Left colon (tissue), 2 donors: ENCODE data around the gene ZNF331. TPM values are rescaled to one million over a fixed set of nuclear protein-coding genes. Genes with fewer than 3 reads are reported as not detected.

Source experiments
- ATAC-seq: fragments of 200-7000 bp; cut with Tn5 transposase; one replicate; pipeline ENCODE4 v1.9.1; 2020; ENCODE audit warnings: mild to moderate bottlenecking, moderate library complexity
- DNase-seq, 2 donors: peaks; one replicate each; pipeline ENCODE4 v3.0.0-alpha.2; 2020
- intact Hi-C, 2 donors: fragments of 100-400 bp; cut with DNase I in 1 of 2; cut with micrococcal nuclease in 1 of 2; formaldehyde crosslinking; loops; one replicate each; pipeline versions ENCODE4 v1.11.2 to v1.14.0; 2022; cut with DNase I, micrococcal nuclease
- total RNA-seq, 2 donors: library from RNA; stranded (reverse); fragmentation: NEBNext Ultra II Directional; extraction: Animal tissue kit (Norgen Biotek cat#: 25700); gene quantifications; one replicate each; pipeline ENCODE4 v1.2.1, GENCODE V29; 2021
- donor health status: DM: no; HTN: no; CAD: no.
- donor health status: DM: yes; HTN: yes; CAD: no.

Gene ZNF331
- total RNA-seq, 2 donors from 2014 or later = 5.3 to 6.0 TPM

DNA sequence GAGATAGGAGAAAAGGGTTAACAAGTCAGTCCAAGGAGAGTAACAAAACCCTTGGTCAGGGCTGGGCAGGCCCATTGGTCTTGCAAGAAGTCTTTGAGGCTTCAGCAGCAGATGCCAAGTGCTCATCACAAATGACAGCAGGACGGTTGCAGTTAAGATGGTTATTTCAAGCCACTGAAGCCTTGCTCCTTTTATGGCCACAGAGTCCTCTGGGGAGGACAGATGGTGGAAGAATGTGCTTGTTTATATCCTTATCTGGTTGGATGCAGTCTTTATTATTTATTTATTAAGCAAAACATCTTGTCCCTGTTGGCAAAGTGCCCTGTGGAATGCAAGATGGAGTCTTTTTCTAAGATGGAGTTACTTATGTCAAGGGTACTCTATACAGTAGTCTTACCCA is 19.2 kb upstream of the ZNF331 start:
- intact Hi-C loops = loop anchor here in 1 of 2 donors (10.0 kb wide), 1 partner anchor 84 kb away; the partner anchor contains the start of gene ZNF761

DNA sequence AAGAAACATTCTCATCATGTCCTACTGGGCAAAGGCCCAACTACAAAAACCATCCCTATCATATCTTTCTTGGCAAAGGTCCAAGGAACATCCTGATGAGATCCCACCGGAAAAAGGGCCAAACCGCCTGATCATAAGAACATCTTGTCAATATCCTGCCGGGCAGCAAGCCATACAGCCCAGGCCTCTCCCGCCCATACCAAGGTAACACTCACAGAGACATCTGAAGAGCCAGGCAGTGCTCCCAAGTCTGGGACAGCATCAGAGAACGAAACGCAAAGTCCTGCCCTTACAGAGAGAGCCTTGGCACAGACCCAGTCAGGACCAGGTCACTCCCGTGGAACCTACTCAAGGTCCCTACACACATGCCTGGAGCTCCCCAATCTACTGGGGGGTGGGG is 18.5 kb upstream of the ZNF331 start:
- ATAC-seq (no peak), DNase-seq (no peak)
- intact Hi-C loops = loop anchor here in 1 of 2 donors (10.0 kb wide), 1 partner anchor 85 kb away; the partner anchor contains the start of gene ZNF761

More for the DNA sequence above, 19.2 kb upstream of the ZNF331 start:
- ATAC-seq (no peak), DNase-seq (no peak)

DNA sequence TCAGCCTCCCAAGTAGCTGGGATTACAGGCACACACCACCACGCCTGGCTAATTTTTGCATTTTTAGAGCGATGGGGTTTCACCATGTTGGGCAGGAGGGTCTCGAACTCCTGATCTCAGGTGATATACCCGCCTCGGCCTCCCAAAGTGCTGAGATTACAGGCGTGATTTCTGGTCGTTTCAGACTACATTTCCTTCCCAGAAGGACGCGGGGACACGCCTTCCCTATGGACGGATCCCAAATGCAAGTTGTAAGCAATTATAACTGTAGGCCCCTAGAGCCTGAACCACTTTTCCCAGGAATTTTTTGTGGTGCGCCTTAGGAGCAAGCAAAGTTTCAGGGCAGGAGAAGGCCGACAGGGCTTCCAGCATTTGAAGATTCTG is 17.8 kb upstream of the ZNF331 start:
- DNase-seq = no peak
- ATAC-seq = no peak
- intact Hi-C loops = no loop called here

DNA sequence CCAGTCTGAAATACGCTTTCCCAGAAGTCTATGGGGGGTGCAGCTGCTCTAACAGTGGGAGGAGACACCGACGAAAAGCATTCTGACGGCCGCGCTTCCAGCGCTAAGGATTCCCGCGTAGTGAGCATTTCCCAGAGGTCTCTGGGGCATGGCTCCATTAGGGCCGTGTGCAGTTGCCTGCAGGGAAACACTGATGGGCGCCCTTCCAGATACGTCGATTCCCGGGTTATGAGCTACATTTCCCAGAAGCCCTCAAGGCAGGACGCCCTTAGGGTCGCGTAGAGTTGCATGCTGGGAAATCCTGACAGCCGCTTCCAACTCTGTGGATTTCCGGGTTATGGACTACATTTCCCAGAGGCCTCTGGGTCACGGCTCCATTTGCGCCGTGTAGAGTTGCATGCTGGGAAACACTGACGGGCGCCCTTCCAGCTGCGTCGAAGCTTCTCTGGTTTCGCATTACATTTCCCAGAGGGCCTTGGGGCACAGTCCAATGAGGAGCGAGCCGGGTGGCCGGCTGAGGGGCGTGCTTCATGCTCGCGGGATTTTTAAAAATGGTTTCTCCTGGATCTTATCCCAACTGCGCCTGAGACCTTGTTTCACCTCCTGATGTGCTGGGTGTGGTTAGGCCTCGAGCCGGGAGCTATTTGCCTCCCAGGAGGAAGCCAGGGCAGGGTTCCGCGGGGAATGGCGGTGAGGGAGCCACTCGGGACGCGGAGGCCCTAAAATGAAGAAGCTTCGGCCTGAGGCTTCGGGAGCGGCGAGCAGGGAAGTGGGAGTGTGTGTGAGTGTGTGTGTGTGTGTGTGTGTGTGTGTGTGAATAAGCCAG is 17.2 kb upstream of the ZNF331 start:
- DNase-seq = peak; percentile 92 to 95
- ATAC-seq = peak; percentile 97
- intact Hi-C loops = no loop called here

DNA sequence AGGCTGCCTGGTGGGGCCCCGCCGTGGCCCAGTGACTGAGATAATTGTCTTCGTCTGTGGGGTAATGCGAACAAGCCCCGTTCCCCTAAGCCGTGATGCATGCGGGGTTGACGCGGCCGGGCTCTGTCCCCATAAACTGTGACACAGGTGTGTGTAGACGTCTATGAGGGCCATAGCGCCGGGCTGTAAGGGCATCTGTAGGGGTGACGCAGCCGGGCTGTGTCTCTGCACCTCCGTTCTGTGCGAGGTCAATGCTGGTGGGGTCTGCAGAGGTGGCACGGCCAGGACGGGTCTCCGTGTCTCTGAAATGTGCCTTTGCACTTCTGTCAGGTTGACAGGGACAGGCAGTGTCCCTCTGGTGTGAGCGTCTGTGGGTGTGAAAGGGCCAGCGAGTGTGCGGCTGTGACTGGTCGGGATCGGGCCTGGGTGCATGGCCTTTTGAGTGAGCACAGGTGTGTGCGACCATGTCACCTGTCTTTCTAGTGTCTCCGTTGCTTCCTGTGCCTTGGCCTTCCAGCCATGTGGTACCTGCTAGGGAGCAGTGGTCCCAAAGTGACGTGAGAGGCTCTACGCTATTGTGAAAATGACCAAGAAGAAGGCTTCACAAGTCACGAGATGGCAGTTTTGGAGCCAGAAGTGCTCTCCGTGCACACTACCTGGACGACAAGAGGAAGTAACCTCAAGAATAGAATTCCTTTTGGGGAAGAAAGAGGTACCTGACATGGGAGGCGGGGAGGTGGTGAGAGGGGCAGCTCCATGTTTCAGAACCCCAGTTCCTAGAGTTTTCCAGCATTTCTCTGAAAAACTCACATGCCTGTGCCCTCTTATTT is 16.4 kb upstream of the ZNF331 start:
- intact Hi-C loops = no loop called here
- no peak for DNase-seq
- no peak for ATAC-seq

DNA sequence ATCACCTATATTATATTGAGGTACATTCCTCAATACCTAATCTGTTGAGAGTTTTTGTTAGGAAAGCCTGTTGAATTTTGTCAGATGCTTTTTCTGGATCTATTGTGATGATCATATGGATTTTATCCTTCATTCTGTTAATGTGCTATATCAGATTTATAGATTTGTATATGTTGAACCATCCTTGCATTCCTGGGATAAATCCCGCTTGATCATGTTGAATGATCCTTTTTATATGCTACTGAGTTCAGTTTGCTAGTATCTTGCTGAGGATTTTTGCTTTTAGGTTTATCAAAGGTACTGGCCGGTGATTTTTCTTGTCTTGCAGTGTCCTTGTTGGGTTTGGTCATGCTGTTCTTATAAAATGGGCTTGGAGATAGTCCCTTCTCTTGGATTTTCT is 12.0 kb upstream of the ZNF331 start:
- intact Hi-C loops = no loop called here
- ATAC-seq = no peak
- no peak for DNase-seq

DNA sequence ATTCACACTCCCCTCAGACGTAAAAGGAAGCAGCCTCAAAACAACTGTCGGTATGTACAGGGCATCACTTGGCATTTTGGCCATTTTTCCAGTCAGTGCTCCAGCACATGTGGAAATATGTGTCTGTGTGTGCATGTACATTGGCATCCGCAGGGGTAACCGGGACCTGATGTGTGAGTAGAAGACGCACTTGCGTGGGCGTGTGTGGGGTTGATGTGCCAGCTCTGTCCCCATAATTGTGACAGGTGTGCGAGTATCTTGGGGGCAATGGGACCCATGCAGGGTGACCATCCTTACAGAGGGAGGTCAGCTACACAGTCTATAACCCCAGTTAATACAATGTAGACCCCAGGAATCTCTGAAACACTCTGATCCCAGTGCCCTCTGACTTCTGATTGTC is 7.3 kb upstream of the ZNF331 start:
- no peak for ATAC-seq
- intact Hi-C loops = no loop called here
- no peak for DNase-seq

DNA sequence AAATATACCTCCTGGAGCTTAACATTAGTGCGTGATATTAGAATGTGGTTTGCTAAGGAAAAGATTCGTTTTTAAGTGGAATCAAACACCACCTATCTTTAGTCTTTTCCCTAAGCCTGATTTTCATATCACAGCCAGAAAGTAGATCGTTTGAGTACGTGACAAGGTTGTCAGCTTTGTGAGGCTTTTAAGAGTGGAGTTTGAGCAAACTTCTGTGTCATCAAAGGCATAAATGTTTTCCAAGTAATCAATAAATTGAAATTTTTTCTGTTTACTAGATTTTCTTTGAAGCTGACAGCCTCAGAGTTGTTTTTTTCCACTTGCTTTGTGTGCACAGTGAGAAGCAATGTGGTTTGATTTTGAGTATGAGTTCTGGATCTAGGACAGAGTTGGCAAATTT is 6.5 kb upstream of the ZNF331 start:
- ATAC-seq (no peak), DNase-seq (no peak)
- intact Hi-C loops = no loop called here

DNA sequence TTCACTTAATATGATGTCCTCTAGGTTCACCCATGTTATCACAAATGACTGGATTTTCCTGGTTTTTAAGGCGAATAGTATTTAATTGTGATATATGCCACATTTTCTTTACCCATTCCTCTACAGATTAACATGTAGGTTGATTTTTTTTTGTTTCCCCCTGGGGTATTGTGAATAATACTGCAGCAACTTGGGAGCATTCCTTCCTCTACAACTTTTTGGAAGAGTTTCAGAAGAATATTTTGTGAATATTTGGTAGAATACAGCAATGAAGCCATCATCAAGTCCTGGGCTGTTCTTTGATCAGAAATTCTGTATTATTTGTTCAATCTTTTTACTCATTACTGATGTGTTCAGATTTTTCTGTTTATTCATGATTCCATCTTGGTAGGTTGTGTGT is 5.6 kb upstream of the ZNF331 start:
- ATAC-seq = no peak
- intact Hi-C loops = no loop called here
- DNase-seq = no peak

DNA sequence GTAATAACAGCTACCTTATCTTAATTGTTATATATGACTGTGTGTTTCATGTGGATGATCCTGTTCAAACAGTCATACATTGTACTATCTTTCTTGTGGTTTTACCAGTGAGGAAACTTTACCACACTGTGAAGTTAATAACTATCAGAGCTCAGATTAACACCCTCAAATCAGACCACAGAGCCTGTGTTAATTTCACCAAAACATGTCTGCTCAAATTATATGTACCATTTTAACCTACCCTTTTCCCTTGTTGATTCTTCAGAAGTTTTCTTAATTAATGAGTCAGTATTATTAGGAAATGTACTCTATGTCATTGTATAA is 1.8 kb upstream of the ZNF331 start:
- intact Hi-C loops = no loop called here
- DNase-seq (no peak), ATAC-seq (no peak)

DNA sequence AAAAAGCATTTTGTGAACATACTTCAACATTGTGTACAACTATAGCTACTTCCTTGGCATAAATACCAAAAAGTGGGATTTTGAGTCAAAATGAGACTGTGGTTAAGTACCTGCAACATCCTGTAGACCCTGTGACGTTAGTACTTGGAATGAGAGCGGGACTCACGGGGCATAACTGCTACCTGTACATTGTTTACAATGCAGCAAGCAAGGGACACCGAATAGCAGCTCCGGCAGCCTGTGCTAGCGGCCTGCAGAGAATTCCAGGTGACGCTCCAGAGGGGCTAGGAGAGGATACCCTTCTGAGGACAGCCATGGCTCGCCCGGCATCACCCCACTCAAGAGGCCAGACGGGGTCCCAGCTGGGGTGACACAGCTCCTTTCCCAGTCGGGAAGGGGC is 824 bp upstream of the ZNF331 start:
- DNase-seq = no peak
- peak; percentile 34 for ATAC-seq
- intact Hi-C loops = no loop called here

DNA sequence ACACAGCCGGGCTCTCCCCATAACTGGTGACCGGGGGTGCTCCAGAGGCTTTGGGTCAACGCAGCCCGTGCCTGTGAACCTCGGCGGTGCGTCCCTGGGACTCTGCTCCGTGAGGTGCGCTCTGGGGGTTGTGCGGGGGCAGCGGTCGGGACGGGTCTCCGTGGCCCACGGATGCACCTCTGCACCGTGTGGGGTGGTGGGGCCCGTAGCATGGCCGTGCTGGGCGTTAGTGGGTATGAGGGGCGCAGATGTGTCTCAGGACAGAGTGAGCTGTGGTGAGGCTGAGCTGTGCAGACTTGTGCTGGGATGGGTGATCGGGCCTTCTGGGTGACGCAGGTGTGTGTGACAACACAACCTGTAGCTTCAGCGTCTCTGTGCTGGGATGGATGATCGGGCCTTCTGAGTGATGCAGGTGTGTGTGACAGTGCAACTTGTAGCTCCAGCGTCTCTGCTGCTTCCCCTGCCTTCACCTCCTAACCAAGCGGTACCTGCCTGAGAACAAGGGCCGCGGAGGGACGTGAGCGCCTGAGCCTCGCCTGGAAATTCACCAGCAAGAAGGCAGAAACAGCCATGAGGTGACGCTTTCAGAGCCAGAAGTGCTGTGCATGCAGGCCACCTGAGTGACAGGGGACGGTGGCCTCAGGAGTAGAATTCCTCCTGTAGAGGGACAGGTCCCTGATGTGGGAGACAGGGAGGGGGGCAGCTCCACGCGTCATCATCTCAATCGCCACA is 599 bp downstream of the ZNF331 start:
- peak; percentile 26 for ATAC-seq
- intact Hi-C loops = no loop called here
- DNase-seq = no peak

DNA sequence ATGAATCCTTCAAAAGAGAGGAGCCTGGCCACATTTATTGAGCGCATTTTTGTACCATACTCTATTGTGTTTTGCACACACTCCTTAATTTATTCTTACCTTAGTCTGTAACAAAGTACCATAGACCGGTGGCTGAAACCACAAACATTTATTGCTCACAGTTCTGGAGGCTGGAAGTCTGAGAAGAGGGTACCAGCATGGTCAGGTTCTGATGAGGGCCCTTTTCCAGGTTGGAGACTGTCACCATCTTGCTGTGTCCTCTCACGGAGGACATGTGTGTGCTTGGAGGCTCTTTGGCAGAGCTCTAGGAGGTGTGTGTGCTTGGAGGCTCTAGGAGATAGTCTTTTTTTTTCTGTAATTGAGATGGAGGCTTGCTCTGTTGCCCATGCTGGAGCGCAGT is 2.1 kb downstream of the ZNF331 start:
- DNase-seq (no peak), ATAC-seq (no peak)
- intact Hi-C loops = no loop called here

DNA sequence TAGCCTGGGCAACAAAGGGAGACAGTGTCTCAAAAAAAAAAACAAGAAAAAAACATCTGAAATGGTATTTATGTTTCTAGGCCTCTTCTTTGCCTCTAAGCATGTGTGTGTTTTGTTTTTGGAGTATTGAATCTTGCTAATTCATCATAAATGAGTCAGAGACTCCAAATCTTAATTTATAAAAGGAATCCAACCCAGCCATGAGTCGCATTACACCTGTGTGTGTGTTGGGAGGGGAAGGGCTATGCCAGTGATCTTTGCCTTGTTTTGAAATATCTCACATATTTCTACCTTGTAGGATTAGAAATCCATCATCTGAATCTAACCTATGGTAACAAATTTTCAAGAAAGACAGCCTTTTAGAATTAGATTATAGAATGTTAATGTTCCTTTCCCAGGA is 4.0 kb downstream of the ZNF331 start:
- DNase-seq (no peak), ATAC-seq (no peak)
- intact Hi-C loops = no loop called here

DNA sequence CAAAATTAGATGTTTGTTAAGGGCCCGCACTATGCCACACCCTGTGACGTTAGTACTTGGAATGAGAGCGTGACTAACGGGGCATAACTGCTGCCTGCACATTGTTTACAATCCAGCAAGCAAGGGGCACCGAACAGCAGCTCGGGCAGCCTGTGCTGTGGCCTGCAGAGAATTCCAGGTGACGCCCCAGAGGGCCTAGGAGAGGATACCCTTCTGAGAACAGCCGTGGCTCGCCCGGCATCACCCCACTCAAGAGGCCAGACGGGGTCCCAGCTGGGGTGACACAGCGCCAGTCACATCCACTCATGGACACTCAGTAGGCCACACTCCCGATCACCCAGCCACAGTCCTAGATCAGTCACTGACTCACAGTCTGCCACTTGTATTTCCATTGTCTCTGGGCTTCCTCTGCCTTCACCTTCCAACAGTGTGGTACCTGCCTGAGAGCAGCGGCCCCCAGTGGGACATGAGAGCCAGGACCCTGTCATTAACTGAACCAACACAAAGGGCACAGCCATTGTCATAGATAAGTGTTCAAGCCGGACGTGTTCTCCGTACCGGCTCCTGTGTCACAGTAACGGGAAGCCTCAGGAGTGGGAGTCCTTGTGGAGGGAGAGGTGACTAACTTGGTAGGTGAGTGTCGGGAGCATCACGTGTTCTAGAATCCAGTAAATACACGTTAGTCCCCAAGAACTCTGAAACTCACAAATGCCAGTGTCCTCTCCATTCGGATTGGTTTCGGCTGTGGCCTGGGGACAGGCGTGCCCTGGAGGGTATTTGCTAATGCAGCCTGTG is 7.5 kb downstream of the ZNF331 start:
- ATAC-seq (no peak), DNase-seq (no peak)
- intact Hi-C loops = no loop called here

DNA sequence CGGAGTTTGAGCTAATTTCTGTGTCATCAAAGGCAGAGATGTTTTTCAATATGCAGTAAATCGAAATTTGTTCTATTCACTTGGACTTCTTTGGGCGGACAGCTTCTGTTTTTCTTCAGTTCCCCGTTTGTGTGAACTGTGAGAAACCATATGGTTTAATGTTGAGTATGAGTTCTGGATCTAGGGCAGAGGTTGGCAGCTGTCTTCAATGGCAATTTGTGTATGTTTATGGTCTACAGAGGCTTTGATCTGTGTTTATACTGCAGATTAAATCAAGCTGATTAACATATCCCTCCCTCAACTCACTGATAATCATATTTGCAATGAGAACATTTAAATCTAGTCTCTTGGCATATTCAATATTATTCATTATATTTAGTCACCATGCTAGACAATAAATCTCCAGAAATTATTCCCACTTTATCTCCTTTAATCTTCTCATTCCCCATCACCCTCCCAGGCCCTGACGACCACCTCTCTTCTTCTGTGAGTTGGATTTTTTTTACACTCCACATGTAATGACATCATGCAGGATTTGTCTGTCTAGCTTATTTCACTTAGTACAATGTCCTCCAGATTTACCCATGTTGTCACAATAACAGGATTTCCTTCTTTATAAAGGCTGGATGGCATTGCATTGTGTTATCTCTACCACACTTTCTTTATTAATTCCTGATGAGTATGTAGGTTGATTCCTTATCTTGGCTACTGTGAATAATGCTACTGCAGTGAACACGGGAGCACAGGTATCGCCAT is 9.0 kb downstream of the ZNF331 start:
- ATAC-seq (peak; percentile 37), DNase-seq (no peak)
- intact Hi-C loops = no loop called here

DNA sequence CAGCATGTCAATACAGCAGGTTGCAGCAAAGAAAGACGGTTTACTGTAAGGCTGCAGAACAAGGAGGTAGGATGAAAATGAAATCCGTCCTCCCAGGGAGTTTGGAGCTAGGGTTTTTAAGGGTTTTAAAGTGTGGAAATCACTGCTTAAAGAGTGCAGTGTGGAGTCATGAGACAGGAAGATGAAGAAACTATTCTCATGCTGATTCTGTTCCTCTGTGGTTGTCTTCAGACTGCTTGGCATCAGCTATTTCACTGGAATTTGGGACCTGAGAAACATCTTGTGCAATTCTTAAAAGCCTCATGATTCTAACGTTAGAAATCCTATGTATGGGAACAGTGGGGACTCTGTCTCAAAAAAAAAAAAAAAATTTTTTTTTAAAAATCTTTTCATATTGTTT is 11.4 kb downstream of the ZNF331 start:
- ATAC-seq (no peak), DNase-seq (no peak)
- intact Hi-C loops = no loop called here

DNA sequence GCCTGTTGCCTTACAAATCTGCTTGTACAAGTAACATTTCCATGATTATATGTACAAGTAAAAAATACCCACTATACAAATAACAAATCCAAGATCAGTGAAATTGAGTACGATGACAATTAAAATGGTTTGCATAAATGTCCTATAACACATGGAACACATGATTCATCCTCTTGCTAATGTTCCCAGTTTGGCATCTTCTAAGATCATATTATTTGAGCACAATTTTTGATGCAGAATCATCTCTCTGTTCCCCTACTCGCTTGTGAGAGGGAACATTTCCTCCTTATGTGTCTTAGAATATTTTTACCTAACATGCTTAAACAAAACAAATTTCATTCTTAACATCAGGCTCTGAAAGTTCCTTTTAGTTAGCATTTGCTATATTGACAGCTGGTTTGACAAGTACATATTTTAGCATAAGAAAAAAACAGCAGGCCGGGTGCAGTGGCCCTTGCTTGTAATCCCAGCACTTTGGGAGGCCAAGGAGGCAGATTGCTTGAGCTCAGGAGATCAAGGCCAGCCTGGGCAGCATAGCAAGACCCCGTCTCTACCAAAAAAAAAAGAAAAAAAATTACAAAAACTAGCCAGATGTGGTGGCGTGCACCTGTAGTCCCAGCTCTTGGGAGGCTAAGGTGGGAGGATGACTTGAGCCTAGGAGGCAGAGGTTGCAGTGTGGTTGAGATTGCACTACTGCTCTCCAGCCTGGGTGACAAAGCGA is 14.2 kb downstream of the ZNF331 start:
- intact Hi-C loops = no loop called here
- no peak for ATAC-seq
- DNase-seq = no peak
